GM18502 (cell line): ENCODE measurements around the gene KATNB1.
"Not testable (repeated sequence)": the region's sequence is repeated elsewhere in the genome, so short reads cannot be mapped to it uniquely, and the experiment has no call there.

ENCODE experiments used
- ATAC-seq: cut with Tn5 transposase; IDR thresholded peaks from one replicate; pipeline ENCODE4 v1.9.1; 2021; ENCODE audit warnings: mild to moderate bottlenecking; ENCODE audit not compliant: unreplicated experiment, poor library complexity

KATNB1 gene

DNA sequence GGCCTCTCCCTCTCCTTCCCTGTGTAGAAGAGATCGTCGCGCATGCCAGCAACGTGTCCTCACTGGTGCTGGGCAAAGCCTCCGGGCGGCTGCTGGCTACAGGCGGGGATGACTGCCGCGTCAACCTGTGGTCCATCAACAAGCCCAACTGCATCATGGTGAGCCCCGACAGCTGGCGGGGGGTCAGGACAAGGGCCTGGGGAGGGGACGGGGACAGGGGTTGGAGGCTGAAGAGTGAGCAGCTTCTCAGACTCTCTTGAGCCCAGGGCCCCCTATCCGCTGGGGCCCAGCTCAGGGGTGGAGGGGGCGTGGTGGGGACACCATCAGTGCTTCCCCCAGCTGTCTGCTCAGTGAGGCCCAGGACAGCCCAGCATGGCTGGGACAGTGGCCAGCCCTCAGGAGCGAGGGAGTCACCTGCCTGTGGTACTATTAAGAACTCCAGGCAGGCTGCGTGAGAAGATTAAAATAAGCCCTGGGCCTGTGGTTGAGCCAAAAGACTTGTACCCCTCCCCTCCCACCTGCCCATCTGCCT lies 6.2 kb downstream of the KATNB1 start:
- no peak for ATAC-seq

DNA sequence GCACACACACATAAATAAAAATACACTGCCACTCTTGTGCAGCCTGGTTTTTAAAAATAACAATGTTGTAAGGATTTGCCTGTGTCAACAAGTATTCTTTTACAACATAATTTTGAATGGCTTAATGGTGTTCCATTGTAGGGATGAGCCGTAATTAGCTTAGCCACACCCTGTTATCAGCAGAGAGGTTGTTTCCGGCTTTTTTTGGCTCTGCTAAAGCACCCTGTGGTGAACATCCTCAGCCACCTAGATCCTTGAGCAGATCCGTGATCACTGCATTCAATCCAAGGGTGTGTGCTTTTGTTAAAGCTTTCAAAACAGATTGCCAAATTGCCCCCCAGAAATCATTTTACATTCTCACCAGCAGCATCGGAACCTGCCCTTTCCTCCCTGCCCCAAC lies 7.0 kb downstream of the KATNB1 start:
- no peak for ATAC-seq

DNA sequence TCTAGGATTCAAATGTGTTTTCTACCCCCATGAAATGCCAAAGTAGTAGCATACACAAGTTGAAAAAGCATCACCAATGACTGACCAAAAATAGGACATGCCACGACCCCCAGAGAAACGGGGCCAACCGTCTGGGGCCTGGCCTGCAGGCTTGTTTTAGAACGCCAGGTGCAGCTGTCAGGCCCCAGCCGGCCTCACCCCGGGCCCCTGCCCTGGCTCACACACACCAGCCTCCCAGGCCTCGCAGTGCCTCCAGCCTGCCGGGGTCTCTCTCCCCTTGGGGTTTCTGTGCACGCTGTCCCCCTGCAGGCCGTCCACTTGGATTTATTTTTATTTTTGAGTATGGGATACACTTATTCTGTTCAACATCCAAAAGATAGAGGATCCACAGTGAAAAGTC lies 7.9 kb downstream of the KATNB1 start:
- ATAC-seq: no peak

DNA sequence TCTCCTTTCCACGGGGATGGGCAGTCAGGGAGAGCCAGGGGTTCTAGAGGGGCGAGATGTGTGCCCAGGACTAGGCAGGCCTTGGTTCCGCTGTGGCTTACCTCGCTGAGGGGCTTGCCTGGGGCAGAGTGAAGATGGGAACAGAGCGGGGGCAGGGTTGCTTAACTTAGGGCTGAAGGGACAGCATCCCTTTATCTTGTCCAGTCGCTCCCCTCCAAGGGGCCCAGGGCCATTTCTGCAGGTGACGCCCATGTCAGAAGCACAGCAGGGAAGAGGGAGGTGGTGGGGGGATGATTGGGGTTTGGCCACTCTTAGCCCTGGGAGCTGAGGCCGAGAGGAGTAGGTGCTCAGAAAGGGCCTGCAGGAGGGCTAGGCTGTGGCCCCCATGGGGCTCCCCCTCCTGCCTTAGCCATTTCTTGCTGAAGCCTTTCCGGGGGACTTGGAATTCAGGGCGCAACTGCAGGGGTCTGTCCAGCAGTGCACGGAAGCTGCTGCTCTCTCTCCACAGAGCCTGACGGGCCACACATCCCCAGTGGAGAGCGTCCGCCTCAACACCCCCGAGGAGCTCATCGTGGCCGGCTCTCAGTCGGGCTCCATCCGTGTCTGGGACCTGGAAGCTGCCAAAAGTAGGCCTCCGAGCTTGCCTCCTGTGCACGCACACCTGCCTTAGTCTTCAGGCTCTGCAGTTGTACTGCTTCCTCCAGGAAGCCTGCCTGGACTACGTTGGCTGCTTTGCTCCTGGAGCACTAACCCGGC lies 8.5 kb downstream of the KATNB1 start:
- ATAC-seq: no peak

DNA sequence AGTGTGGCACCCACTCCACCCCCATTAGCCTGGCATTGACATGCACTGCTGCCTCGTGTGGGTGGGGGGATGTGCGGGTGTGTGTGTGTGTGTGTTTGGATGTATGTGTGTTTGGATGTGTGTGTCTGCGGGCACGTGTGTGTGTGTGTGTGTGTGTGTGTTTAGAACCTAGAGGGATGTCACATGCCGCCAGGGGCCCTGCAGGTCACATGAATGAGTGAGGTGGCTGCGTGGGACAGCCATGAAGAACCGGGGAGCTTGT lies 9.0 kb downstream of the KATNB1 start:
- ATAC-seq: no peak

DNA sequence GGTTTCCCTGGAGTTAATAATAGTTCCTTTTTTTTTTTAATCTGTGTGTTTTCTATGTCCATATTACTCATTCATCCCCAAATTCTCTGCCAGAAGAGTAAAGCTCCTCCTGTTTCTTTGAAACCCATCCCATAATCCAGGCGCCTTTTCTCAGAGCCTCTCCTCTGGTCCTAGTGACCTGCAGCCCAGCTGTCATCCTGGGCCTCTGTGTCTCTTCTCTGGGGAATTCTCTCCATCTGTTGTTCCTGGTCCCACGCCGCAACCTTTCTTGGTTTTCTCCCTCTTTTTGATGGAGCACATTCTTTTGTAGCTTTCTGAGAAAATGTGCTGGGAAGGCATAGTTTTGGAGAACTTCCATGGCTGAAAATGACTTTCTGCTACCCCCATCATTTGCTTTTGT lies 10.2 kb downstream of the KATNB1 start:
- no peak for ATAC-seq

DNA sequence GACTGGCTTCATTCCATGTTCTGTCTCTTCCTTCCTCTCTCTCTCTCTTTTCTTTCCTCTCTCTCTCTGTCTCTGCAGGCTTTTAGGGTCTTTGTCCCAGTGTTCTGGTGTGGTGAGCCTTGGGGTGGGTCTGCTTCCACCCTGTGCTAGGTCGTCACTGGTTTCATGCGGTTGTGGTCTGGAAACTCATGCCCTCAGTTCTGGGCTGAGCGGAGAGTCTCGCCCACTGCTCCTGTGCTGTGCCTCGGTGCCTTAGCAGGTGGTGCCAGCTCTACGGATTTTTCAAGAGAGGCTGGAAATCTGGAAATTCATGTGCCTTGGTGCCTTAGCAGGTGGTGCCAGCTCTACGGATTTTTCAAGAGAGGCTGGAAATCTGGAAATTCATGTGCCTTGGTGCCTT lies 10.7 kb downstream of the KATNB1 start:
- ATAC-seq: not testable (repeated sequence)

DNA sequence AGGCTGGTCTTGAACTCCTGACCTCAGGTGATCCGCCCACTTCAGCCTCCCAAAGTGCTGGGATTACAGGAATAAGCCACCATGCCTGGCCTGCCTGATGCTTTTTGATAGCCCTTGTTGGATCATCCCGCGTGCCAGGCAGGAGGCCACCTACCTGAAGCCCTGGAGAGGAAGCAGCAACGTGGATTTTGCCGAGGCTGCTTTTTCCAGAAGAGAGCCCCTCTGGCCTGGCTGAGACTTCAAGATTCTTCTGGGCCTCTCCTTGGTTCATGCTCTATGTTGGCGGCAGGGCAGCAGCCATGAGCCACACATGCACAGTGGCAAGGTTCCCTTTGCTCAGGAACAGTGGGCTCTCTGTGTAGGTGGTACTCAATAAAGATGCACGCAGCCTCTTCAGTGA lies 11.5 kb downstream of the KATNB1 start:
- no peak for ATAC-seq

DNA sequence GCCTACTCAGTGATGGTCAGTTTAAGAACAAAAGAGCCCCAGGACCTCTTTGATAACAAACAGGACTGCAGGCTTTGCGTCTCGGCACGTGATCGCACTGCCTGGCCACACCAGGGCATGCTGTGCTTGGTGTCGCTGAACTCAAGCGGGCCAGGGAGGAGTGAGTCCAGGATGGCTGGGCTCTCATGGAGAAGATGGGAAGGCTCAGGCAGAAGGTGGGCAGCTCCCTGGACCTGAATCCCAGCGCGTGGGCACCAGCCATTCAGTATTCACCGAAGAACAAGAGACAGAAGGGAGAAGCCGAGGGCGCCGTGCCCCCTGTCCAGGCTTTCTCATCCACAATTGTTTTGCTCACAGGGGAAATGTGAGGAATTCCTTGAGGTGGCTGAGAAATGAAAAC lies 11.9 kb downstream of the KATNB1 start:
- no peak for ATAC-seq

DNA sequence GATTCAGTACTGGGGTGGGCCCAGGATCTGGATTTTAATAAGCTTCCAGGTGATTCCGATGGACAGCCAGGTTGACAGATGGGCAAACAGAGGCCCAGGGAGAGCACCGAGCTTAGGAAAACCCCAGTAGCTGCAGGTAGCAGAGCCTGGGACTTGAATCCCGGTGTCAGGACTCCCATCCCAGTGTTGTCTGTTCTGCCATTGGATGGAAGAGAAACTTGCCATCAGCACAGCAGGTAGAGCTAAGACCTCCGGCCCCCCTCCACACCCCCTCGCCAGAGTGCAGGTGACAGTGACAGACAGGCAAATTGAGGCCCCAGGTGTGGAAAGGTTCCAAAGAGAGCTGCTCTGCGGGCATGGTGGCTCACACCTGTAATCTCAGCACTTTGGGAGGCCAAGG lies 12.4 kb downstream of the KATNB1 start:
- no peak for ATAC-seq

DNA sequence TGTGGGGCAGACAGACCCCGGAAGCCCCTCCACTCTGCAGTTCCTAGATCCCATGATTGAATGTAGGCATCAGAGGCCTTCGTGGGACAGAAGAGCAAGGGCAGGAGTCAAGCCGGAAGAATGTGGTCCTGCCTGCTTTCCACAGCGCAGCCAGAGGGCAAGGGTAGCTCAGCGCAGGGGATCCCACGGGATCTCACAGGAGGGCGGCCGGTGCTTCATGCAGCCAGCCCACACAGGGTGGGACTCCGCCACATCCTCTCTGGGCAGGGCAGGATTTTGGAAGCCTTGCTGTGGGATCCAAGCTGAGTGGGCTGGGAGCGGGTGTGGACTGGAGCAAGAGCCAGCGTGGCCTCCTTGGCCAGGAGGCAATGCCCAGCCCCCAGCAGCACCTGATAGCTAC lies 13.0 kb downstream of the KATNB1 start:
- ATAC-seq: no peak

DNA sequence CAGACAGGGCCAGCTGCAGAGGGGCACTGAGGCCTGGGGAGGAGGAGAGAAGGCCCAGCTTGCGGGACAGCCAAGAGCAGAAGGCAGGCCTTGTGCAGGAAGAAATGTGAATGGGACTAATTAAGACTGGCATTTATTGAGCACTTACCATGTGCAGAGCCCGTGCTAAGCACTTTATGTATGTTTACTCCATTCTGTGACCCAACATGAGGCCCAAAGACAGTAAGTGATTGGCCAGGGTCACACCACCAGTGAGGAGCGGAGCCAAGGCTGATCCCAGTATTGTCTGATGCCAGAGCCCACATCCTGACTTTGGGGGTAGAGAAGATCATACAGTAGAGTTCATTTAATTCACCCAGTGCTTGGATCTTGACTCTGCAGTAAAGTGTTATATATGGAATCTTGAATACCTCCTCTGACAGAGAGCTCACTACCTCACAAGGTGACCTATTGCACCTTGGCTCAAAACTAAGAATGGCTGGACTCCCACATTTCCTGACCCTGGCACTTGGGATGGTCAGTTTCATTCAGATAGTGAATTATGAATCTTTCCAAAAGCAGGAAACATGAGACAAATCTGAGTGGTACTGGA lies 13.6 kb downstream of the KATNB1 start:
- ATAC-seq: no peak

DNA sequence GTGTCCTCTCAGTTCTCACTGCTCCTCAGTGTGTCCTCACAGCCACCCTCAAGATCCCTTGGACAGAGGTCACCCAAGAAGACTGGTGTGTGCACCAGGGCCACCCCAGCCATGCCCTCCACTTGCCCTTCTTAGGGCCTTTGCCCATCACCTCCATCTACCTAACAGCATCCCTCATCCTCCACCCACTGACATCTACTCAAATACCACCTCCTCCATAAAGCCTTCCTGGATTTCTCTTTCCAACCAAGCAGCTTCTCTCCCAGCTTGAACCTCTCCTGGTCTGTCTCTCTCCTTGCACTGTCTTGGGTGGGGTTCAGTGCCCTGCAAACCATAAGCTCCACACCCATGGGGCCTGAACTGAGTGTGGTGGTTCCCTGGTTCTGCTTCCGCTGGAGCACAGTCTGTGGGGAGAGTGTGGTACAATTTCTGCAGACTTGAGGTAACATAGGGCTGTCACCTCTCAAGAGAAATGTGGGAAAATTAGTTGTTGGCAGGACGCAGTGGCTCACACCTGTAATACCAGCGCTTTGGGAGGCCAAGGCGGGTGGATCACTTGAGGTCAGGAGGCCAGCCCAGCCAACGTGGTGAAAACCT lies 14.4 kb downstream of the KATNB1 start:
- ATAC-seq: no peak

DNA sequence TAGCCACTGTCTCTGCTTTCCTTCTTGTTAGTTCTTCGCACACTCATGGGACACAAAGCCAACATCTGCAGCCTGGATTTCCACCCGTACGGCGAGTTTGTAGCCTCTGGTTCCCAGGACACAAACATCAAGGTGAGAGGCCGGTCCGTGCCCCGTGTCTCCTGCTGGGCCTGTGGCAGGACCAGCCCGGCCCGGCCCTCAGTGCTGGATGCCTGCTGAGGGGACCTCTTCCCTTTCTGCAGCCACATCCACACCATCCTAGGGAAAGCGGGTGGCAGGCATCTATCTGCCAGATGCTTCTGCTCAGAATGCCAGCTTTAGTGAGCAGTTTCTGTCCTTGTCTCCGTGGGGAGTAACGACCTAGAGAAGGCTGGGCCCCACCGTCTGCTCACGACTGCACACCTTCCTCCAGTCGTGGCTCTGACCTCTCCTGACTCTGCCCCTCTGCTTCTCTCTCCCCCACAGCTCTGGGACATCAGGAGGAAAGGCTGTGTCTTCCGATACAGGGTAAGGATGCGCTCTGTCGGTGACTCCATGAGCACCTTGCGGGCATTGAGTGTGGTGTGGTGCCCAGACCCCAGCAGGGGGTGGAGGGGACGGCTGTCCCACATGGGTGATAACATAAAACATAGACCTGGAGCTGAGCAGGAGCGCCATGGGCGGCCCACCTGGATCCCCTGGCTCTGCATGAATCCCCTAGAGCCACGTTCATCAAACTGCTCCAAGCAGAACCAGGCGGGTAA lies 15.4 kb downstream of the KATNB1 start:
- no peak for ATAC-seq

DNA sequence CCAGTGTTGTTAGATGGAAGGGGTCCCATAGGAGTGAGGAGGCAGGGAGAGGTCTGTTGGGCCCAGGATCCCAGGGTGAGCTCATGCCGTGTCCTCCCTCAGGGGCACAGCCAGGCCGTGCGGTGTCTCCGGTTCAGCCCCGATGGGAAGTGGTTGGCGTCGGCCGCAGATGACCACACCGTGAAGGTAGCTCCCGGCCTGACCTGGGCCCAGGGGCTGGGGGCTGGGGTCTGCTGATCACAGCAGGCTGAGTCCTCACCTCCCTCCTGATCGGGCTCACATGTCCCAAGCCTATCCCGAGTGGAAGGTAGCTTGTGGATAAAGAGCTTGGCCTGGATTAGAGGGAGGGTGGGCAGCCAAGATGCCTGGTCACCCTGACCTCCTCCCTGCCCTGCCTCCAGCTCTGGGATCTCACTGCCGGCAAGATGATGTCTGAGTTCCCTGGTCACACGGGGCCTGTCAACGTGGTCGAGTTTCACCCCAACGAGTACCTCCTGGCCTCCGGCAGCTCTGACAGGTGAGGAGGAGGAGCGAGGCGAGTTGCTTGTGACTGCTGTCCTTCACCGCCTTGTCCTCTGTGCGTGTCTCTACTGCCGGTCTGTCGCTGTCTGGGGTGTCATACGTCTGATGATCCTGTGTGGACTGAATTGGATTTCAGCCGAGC lies 16.1 kb downstream of the KATNB1 start:
- ATAC-seq: no peak

DNA sequence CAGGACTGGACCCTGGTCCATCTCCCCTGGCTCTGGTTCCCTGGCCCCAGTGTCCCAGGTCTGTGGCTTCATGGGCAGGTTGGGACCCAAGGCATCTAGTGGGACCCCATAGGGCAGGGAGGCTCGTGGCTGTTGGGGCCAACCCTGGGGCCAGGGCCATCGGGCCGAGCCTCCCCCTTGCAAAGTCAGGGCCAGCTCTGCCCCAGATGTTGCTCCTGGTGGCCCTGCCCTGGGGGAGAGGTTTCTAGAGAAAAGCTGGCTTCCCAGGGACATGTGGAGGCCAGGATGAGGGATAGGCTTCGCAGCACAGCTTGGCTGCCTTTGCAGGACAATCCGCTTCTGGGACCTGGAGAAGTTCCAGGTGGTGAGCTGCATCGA lies 16.6 kb downstream of the KATNB1 start:
- no peak for ATAC-seq

DNA sequence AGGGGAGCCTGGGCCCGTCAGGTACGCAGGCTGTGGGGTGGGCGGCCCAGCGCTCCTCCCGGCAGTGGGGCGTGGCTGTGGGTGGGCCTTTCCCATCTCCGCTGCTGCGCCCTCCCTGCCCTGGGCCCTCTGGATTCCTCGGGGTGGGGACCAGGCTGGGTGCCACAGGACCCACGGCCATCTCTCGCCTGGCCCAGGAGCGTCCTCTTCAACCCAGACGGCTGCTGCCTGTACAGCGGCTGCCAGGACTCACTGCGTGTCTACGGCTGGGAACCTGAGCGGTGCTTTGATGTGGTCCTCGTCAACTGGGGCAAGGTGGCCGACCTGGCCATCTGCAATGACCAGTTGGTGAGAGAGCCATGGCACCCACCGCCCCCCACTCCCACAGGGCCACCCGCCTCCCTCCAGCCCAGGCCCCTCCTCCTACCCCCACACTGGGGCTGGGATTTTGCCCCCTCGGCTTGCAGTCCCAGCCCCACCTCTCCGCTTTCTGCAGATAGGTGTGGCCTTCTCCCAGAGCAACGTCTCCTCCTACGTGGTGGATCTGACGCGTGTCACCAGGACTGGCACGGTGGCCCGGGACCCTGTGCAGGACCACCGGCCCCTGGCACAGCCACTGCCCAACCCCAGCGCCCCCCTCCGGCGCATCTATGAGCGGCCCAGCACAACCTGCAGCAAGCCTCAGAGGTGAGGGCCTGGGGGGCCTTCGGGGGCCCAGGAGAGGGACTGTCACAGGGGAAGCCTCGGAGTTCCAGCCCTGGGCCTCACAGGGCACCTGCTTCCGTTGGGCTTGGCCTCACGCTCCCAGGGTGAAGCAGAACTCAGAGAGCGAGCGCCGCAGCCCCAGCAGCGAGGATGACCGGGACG lies 17.2 kb downstream of the KATNB1 start:
- ATAC-seq: no peak

DNA sequence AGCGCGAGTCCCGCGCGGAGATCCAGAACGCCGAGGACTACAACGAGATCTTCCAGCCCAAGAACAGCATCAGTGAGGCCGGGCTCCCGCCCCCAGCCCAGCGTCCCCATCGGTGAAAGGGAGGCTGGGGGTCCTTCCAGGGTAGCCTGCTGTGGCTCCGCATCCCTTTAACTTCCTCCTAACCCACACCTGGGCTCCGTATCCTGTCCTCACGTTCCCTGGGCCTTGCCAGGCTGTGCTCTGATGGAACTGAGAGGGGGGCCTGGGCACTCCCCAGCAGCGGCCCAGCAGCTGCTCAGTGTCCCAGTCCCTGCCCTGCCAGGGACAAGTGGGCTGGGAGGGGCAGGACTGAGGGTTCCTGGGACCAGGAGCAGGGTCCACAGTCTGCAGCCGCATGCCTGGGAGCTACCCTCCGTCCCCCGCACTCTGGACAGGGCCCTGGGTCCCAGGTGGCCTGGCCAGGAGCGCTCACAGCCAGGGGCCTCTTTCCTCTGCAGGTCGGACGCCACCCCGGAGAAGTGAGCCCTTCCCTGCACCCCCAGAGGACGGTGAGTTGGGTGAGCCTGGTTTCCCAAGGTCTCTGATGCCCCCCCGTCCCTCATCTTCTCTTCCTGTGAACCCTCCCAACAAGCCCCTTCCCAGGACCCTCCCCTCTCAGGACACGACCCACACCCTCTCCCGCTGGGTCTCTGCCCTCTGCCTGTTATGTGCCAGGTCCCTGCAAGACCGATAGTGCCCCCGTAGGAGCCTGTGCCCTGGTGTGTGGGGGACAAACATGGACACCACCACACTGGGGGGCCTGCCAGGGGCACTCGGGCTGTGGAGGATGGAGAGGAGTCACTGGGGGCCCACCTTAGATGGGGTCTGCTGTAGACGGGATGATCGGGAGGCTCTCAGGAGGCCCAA lies 18.1 kb downstream of the KATNB1 start:
- ATAC-seq: no peak
